Activated CD4-positive, alpha-beta T cell treated with anti-CD3 and anti-CD28 coated beads, Interleukin-2, amount 10 ng/mL, durations not matched to agents 7 days and 5 days (primary cell): ENCODE data around the gene TMCC1. TPM values are rescaled to one million over a fixed set of nuclear protein-coding genes. Genes with fewer than 3 reads are reported as not detected.
"Not testable (repeated sequence)": the region's sequence is repeated elsewhere in the genome, so short reads cannot be mapped to it uniquely, and the experiment has no call there.

ENCODE experiments used
- CTCF ChIA-PET: fragments of 350-600 bp; sonication (Branson Sonifier 250); formaldehyde crosslinking; loops from one replicate; lab custom pipeline; 2021; ENCODE audit warnings: antibody characterized with exemption; lab: Charles Lee
- POLR2A ChIA-PET: fragments of 350-600 bp; sonication (Branson Sonifier 250); formaldehyde crosslinking; loops from one replicate; lab custom pipeline; 2021; ENCODE audit warnings: antibody characterized with exemption; lab: Charles Lee
- DNase-seq: peaks from one replicate; pipeline ENCODE4 v3.0.0-alpha.2; 2020
- H3K27ac Mint-ChIP-seq: one replicate; pipeline ENCODE4 v1.8.0; 2021; ENCODE audit warnings: mild to moderate bottlenecking, moderate library complexity, mixed read lengths
- H3K27me3 Mint-ChIP-seq: one replicate; pipeline ENCODE4 v1.8.0; 2021; ENCODE audit warnings: mixed read lengths
- H3K36me3 Mint-ChIP-seq: one replicate; pipeline ENCODE4 v1.8.0; 2021; ENCODE audit warnings: low read depth, mixed read lengths
- H3K4me1 Mint-ChIP-seq: one replicate; pipeline ENCODE4 v1.8.0; 2021; ENCODE audit warnings: mixed read lengths
- H3K4me3 Mint-ChIP-seq: one replicate; pipeline ENCODE4 v1.8.0; 2021; ENCODE audit warnings: mild to moderate bottlenecking, moderate library complexity, mixed read lengths
- H3K9me3 Mint-ChIP-seq: one replicate; pipeline ENCODE4 v1.8.0; 2021; ENCODE audit warnings: mixed read lengths
- total RNA-seq, 2 experiments: library from RNA; stranded (reverse); gene quantifications; one replicate each; pipeline ENCODE4 v1.2.3, GENCODE V29; 2021

Gene TMCC1
- total RNA-seq, 2 experiments from 2014 or later: 14.9 to 18.7 TPM

- Mint-ChIP-seq H3K4me1 (no peaks in the 10 kb centered on the region), H3K9me3 (no peaks in the 10 kb centered on the region), H3K27ac (no peak overlapping the region), H3K4me3 (no peak overlapping the region), H3K27me3 (no peaks in the 10 kb centered on the region), H3K36me3 (no peaks in the 10 kb centered on the region)
- ChIA-PET CTCF (no interaction called here), POLR2A (no interaction called here)
- no peak for DNase-seq
Observed at GRCh38 chr3:129614927-129615363, 278.6 kb downstream of the TMCC1 start.

GRCh38 chr3:129614435-129614834, 279.1 kb downstream of the TMCC1 start:
- CTCF ChIA-PET: no interaction called here
- no peaks in the 10 kb centered on the region for H3K9me3 Mint-ChIP-seq
- DNase-seq: no peak
- H3K27me3 Mint-ChIP-seq: peaks cover 3% of the 10 kb centered on the region
- no peaks in the 10 kb centered on the region for H3K36me3 Mint-ChIP-seq
- H3K4me3 Mint-ChIP-seq: no peak overlapping the region
- H3K4me1 Mint-ChIP-seq: no peaks in the 10 kb centered on the region
- POLR2A ChIA-PET: no interaction called here
- H3K27ac Mint-ChIP-seq: no peak overlapping the region

- POLR2A ChIA-PET: no interaction called here
Observed at GRCh38 chr3:129613367-129613740, 280.2 kb downstream of the TMCC1 start.

GRCh38 chr3:129612534-129613366, 280.8 kb downstream of the TMCC1 start:
- CTCF ChIA-PET: interaction anchor here (1.2 kb wide), 1 partner anchor 12 kb away, joined by 3 read pairs; no protein-coding TSS in a partner anchor

More at GRCh38 chr3:129613367-129613740, 280.2 kb downstream of the TMCC1 start:
- Mint-ChIP-seq H3K9me3 (no peaks in the 10 kb centered on the region), H3K27me3 (peaks cover 13% of the 10 kb centered on the region), H3K4me1 (peaks cover 2% of the 10 kb centered on the region), H3K36me3 (no peaks in the 10 kb centered on the region), H3K4me3 (no peak overlapping the region), H3K27ac (no peak overlapping the region)
- CTCF ChIA-PET: interaction anchor here (1.2 kb wide), 1 partner anchor 13 kb away, joined by 3 read pairs; no protein-coding TSS in a partner anchor
- DNase-seq: no peak

GRCh38 chr3:129611812-129612533, 281.5 kb downstream of the TMCC1 start:
- ChIA-PET POLR2A (no interaction called here), CTCF (no interaction called here)
- Mint-ChIP-seq H3K9me3 (no peaks in the 10 kb centered on the region), H3K4me3 (no peak overlapping the region), H3K4me1 (peaks cover 6% of the 10 kb centered on the region), H3K27me3 (peaks cover 26% of the 10 kb centered on the region), H3K36me3 (no peaks in the 10 kb centered on the region), H3K27ac (no peak overlapping the region)
- no peak for DNase-seq

More at GRCh38 chr3:129612534-129613366, 280.8 kb downstream of the TMCC1 start:
- peaks cover 2% of the 10 kb centered on the region for H3K4me1 Mint-ChIP-seq
- no peak for DNase-seq
- no peak overlapping the region for H3K4me3 Mint-ChIP-seq
- H3K27ac Mint-ChIP-seq: no peak overlapping the region
- POLR2A ChIA-PET: no interaction called here
- H3K36me3 Mint-ChIP-seq: no peaks in the 10 kb centered on the region
- H3K27me3 Mint-ChIP-seq: peaks cover 18% of the 10 kb centered on the region
- H3K9me3 Mint-ChIP-seq: no peaks in the 10 kb centered on the region

- CTCF ChIA-PET: no interaction called here
Observed at GRCh38 chr3:129611446-129611800, 282.1 kb downstream of the TMCC1 start.

GRCh38 chr3:129610794-129611445, 282.6 kb downstream of the TMCC1 start:
- POLR2A ChIA-PET, H3K27ac Mint-ChIP-seq, H3K36me3 Mint-ChIP-seq, H3K4me1 Mint-ChIP-seq, H3K9me3 Mint-ChIP-seq, H3K4me3 Mint-ChIP-seq, CTCF ChIA-PET, DNase-seq: not testable (repeated sequence)
- H3K27me3 Mint-ChIP-seq: peaks cover 28% of the 10 kb centered on the region

More at GRCh38 chr3:129611446-129611800, 282.1 kb downstream of the TMCC1 start:
- Mint-ChIP-seq H3K36me3 (no peaks in the 10 kb centered on the region), H3K4me1 (peaks cover 8% of the 10 kb centered on the region), H3K4me3 (no peak overlapping the region), H3K27me3 (peaks cover 28% of the 10 kb centered on the region), H3K9me3 (no peaks in the 10 kb centered on the region), H3K27ac (no peak overlapping the region)
- no peak for DNase-seq
- POLR2A ChIA-PET: no interaction called here

GRCh38 chr3:129610276-129610675, 283.2 kb downstream of the TMCC1 start:
- ChIA-PET CTCF (no interaction called here), POLR2A (no interaction called here)
- Mint-ChIP-seq H3K27ac (no peak overlapping the region), H3K4me3 (no peak overlapping the region), H3K9me3 (no peaks in the 10 kb centered on the region), H3K36me3 (no peaks in the 10 kb centered on the region), H3K27me3 (peaks cover 32% of the 10 kb centered on the region), H3K4me1 (peaks cover 11% of the 10 kb centered on the region)
- DNase-seq: no peak

- Mint-ChIP-seq H3K9me3 (no peaks in the 10 kb centered on the region), H3K27ac (no peak overlapping the region), H3K4me1 (peaks cover 11% of the 10 kb centered on the region), H3K27me3 (peaks cover 38% of the 10 kb centered on the region), H3K4me3 (no peak overlapping the region), H3K36me3 (no peaks in the 10 kb centered on the region)
- ChIA-PET POLR2A (no interaction called here), CTCF (interaction anchor here (1.0 kb wide), 1 partner anchor 17 kb away, joined by 4 read pairs; no protein-coding TSS in a partner anchor)
- DNase-seq: no peak
Observed at GRCh38 chr3:129609591-129610182, 283.8 kb downstream of the TMCC1 start.

GRCh38 chr3:129608936-129609590, 284.4 kb downstream of the TMCC1 start:
- H3K9me3 Mint-ChIP-seq: no peaks in the 10 kb centered on the region
- ChIA-PET CTCF (interaction anchor here (1.0 to 1.5 kb wide), 2 partner anchors 16 to 33 kb away, joined by 3 to 4 read pairs; no protein-coding TSS in a partner anchor), POLR2A (no interaction called here)
- peaks cover 11% of the 10 kb centered on the region for H3K4me1 Mint-ChIP-seq
- no peak overlapping the region for H3K4me3 Mint-ChIP-seq
- H3K36me3 Mint-ChIP-seq: no peaks in the 10 kb centered on the region
- H3K27me3 Mint-ChIP-seq: peaks cover 44% of the 10 kb centered on the region
- no peak for DNase-seq
- H3K27ac Mint-ChIP-seq: no peak overlapping the region

GRCh38 chr3:129608087-129608935, 285.2 kb downstream of the TMCC1 start:
- peaks cover 51% of the 10 kb centered on the region for H3K27me3 Mint-ChIP-seq
- DNase-seq: no peak
- ChIA-PET CTCF (interaction anchor here (1.0 to 1.5 kb wide), 2 partner anchors 16 to 32 kb away, joined by 3 to 4 read pairs; no protein-coding TSS in a partner anchor), POLR2A (no interaction called here)
- H3K4me1 Mint-ChIP-seq: peaks cover 11% of the 10 kb centered on the region
- H3K4me3 Mint-ChIP-seq: no peak overlapping the region
- no peaks in the 10 kb centered on the region for H3K9me3 Mint-ChIP-seq
- no peak overlapping the region for H3K27ac Mint-ChIP-seq
- no peaks in the 10 kb centered on the region for H3K36me3 Mint-ChIP-seq
